COLO668 (cell line): Measurements from ENCODE around the gene N4BP2L1.

Source experiments
- DNase-seq: peaks from one replicate; lab custom pipeline; 2025; ENCODE audit not compliant: unreplicated experiment; lab: John Stamatoyannopoulos, UW

Gene N4BP2L1

GRCh38 chr13:32432856-32433255 lies 4.9 kb upstream of the N4BP2L1 start:
- DNase-seq, result no peak

- DNase-seq, result no peak
Measured at GRCh38 chr13:32431361-32431760, 3.4 kb upstream of the N4BP2L1 start.

GRCh38 chr13:32430018-32430747 lies 2.3 kb upstream of the N4BP2L1 start:
- DNase-seq, result no peak

GRCh38 chr13:32429433-32429909 lies 1.5 kb upstream of the N4BP2L1 start:
- no peak for DNase-seq

- DNase-seq, result no peak
Measured at GRCh38 chr13:32428581-32429432, 877 bp upstream of the N4BP2L1 start.

GRCh38 chr13:32426990-32427851 lies 709 bp downstream of the N4BP2L1 start:
- peak; percentile 88 for DNase-seq

- DNase-seq, result no peak
Measured at GRCh38 chr13:32426191-32426989, 1.5 kb downstream of the N4BP2L1 start.

- DNase-seq, result no peak
Measured at GRCh38 chr13:32425158-32425557, 2.8 kb downstream of the N4BP2L1 start.

GRCh38 chr13:32423592-32423991 lies 4.3 kb downstream of the N4BP2L1 start:
- DNase-seq, result no peak

GRCh38 chr13:32419862-32420261 lies 8.1 kb downstream of the N4BP2L1 start:
- DNase-seq, result no peak

GRCh38 chr13:32417995-32418394 lies 9.9 kb downstream of the N4BP2L1 start:
- DNase-seq, result no peak

GRCh38 chr13:32415019-32415418 lies 12.9 kb downstream of the N4BP2L1 start:
- DNase-seq, result peak; percentile 39

- DNase-seq, result no peak
Measured at GRCh38 chr13:32414580-32414979, 13.3 kb downstream of the N4BP2L1 start.

- no peak for DNase-seq
Measured at GRCh38 chr13:32413284-32413683, 14.6 kb downstream of the N4BP2L1 start.

- DNase-seq, result no peak
Measured at GRCh38 chr13:32409561-32410421, 18.1 kb downstream of the N4BP2L1 start.

GRCh38 chr13:32409001-32409313 lies 19.0 kb downstream of the N4BP2L1 start:
- peak; percentile 59 for DNase-seq

- DNase-seq, result peak; percentile 59
Measured at GRCh38 chr13:32408296-32409000, 19.5 kb downstream of the N4BP2L1 start.

- no peak for DNase-seq
Measured at GRCh38 chr13:32407854-32408253, 20.1 kb downstream of the N4BP2L1 start.

- no peak for DNase-seq
Measured at GRCh38 chr13:32403108-32403507, 24.8 kb downstream of the N4BP2L1 start.
